HEK293 (cell line): ENCODE data around the gene RGSL1.

ENCODE experiments used
- CTCF ChIA-PET: fragments of 350-600 bp; formaldehyde crosslinking; extraction: SDS; loops from one replicate; lab custom pipeline; 2021; ENCODE audit warnings: antibody characterized with exemption; lab: Yijun Ruan, JAX
- POLR2A ChIA-PET: fragments of 300-600 bp; formaldehyde crosslinking; extraction: SDS; loops from one replicate; lab custom pipeline; 2020; ENCODE audit warnings: antibody characterized with exemption, inconsistent platforms; lab: Yijun Ruan, JAX
- H3K27ac ChIP-seq: fragments of 200-500 bp; sonication (Bioruptor generic); 2 replicates; pipeline ENCODE4 v1.5.1; 2014; ENCODE audit warnings: low read depth, low read length, control low read depth, inconsistent platforms; ENCODE audit errors: extremely low read depth
- H3K36me3 ChIP-seq, 2 experiments: fragments of 200-500 bp in 1 of 2; sonication (Bioruptor generic) in 1 of 2; 1 replicate in 1 of 2; 2 replicates in 1 of 2; pipeline ENCODE4 v1.5.1; 2014 to 2017; ENCODE audit warnings: inconsistent platforms in 2 of 2, low read length in 2 of 2; ENCODE audit not compliant: control insufficient read depth in 2 of 2, insufficient read depth in 1 of 2
- H3K4me1 ChIP-seq: fragments of 200-500 bp; sonication (Bioruptor generic); 2 replicates; pipeline ENCODE4 v1.5.1; 2014; ENCODE audit warnings: mild to moderate bottlenecking, low read length, inconsistent platforms; ENCODE audit not compliant: control insufficient read depth, insufficient read depth
- H3K4me3 ChIP-seq: 2 replicates; pipeline ENCODE4 v1.5.1; 2011; ENCODE audit warnings: low read depth, mild to moderate bottlenecking, control low read depth, low read length, moderate library complexity
- H3K9me3 ChIP-seq: fragments of 200-500 bp; sonication (Bioruptor generic); 2 replicates; pipeline ENCODE4 v1.5.1; 2014; ENCODE audit warnings: low read depth, low read length, inconsistent platforms; ENCODE audit not compliant: control insufficient read depth, insufficient read depth
- GLIS2 ChIP-seq: fragments of 450-650 bp; formaldehyde crosslinking; IDR thresholded peaks from 2 replicates; pipeline ENCODE4 v1.5.1; 2016; ENCODE audit warnings: missing biosample characterization, missing genetic modification characterization
- MZF1 ChIP-seq: fragments of 450-650 bp; formaldehyde crosslinking; IDR thresholded peaks from 2 replicates; pipeline ENCODE4 v1.5.1; 2017; ENCODE audit warnings: missing biosample characterization, missing genetic modification characterization, borderline replicate concordance
- RBAK ChIP-seq: fragments of 450-650 bp; formaldehyde crosslinking; IDR thresholded peaks from 2 replicates; pipeline ENCODE4 v1.5.1; 2016; ENCODE audit warnings: missing biosample characterization, missing genetic modification characterization
- SALL2 ChIP-seq: fragments of 450-650 bp; formaldehyde crosslinking; IDR thresholded peaks from 2 replicates; pipeline ENCODE4 v1.5.0; 2017; ENCODE audit warnings: missing biosample characterization, mild to moderate bottlenecking, missing genetic modification characterization, borderline replicate concordance
- WT1 ChIP-seq: fragments of 450-650 bp; formaldehyde crosslinking; IDR thresholded peaks from 2 replicates; pipeline ENCODE4 v1.5.1; 2016; ENCODE audit warnings: missing biosample characterization, missing genetic modification characterization
- ZNF132 ChIP-seq: fragments of 450-650 bp; formaldehyde crosslinking; IDR thresholded peaks from 2 replicates; pipeline ENCODE4 v1.5.1; 2017; ENCODE audit warnings: missing biosample characterization, missing genetic modification characterization, borderline replicate concordance
- ZNF311 ChIP-seq: fragments of 450-650 bp; formaldehyde crosslinking; IDR thresholded peaks from 2 replicates; pipeline ENCODE4 v1.5.1; 2017; ENCODE audit warnings: missing biosample characterization, missing genetic modification characterization, borderline replicate concordance
- ZNF416 ChIP-seq: fragments of 450-650 bp; formaldehyde crosslinking; IDR thresholded peaks from 2 replicates; pipeline ENCODE4 v1.5.1; 2016; ENCODE audit warnings: missing biosample characterization, missing genetic modification characterization
- ZNF544 ChIP-seq: fragments of 450-650 bp; formaldehyde crosslinking; IDR thresholded peaks from 2 replicates; pipeline ENCODE4 v1.5.0; 2017; ENCODE audit warnings: missing biosample characterization, missing genetic modification characterization
- ZNF610 ChIP-seq: fragments of 450-650 bp; formaldehyde crosslinking; IDR thresholded peaks from 2 replicates; pipeline ENCODE4 v1.5.1; 2016; ENCODE audit warnings: missing biosample characterization, missing genetic modification characterization, borderline replicate concordance
- ZNF639 ChIP-seq: fragments of 450-650 bp; formaldehyde crosslinking; IDR thresholded peaks from 2 replicates; pipeline ENCODE4 v1.5.1; 2016; ENCODE audit warnings: missing biosample characterization, missing genetic modification characterization
- ZNF677 ChIP-seq: fragments of 450-650 bp; IDR thresholded peaks from 2 replicates; pipeline ENCODE4 v1.5.0; 2018; ENCODE audit warnings: missing biosample characterization, mild to moderate bottlenecking, missing genetic modification characterization, moderate library complexity
- ZXDB ChIP-seq: fragments of 450-650 bp; formaldehyde crosslinking; IDR thresholded peaks from 2 replicates; pipeline ENCODE4 v1.5.1; 2016; ENCODE audit warnings: missing biosample characterization, missing genetic modification characterization
- TF ChIP-seq, protein P1 (sequence below): fragments of 450-650 bp; formaldehyde crosslinking; IDR thresholded peaks from 2 replicates; pipeline ENCODE4 v1.5.1; 2016; ENCODE audit warnings: missing biosample characterization, missing genetic modification characterization
- TF ChIP-seq, protein P2 (sequence below): fragments of 450-650 bp; formaldehyde crosslinking; IDR thresholded peaks from 2 replicates; pipeline ENCODE4 v1.5.1; 2016; ENCODE audit warnings: missing biosample characterization, missing genetic modification characterization
- TF ChIP-seq, protein P3 (sequence below): fragments of 450-650 bp; formaldehyde crosslinking; IDR thresholded peaks from 2 replicates; pipeline ENCODE4 v1.5.1; 2016; ENCODE audit warnings: missing biosample characterization, missing genetic modification characterization
- TF ChIP-seq, protein P4 (sequence below): fragments of 450-650 bp; formaldehyde crosslinking; IDR thresholded peaks from 2 replicates; pipeline ENCODE4 v1.5.1; 2016; ENCODE audit warnings: missing biosample characterization, missing genetic modification characterization

Gene RGSL1

DNA sequence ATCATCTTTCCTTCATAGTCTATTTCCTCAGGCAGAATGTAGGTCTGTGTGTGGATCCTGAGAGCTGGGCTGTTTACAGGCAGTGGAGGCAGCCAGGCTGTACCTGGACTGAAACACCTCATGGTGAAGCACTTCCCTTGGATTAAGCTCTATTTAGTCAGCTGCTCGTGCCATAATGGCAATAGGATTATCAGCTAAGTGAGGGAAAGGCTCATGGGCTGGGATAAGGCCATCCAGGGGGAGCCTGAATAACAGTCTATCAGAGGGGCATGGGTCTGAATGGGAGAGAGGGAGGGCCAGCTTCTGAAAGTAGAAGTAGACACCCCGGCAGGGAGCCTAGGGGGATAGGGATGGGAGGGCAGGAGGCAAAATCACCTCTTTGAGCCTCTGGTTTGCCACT is 130.8 kb downstream of the RGSL1 start (continued):
- no peak for TF ChIP-seq ZNF677
- TF ChIP-seq ZNF610 (tag by site-specific recombination) = no peak
- TF ChIP-seq ZXDB (tag by site-specific recombination) = no peak
- no peak for TF ChIP-seq MZF1 (tag by site-specific recombination)

DNA sequence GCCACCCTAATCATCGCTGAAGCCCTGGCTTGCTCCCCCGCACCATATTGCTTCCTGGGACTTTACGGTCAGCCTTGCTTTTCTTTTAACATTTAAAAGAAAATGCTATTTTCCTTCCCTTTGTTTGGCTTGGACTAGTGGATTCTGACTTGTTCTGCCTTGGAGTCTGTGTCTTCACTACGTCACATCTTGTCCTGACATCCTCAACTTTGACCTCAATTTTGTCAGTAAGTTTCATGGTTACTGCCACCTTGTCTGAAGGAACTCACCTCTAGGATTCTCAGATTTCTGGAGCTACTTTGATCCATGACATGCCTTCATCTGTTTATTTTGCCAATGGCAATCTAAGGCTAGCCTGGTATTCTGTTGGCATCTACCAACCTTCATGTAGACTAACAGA is 134.8 kb downstream of the RGSL1 start:
- H3K27ac ChIP-seq = no peak overlapping the region
- TF ChIP-seq, protein P1, sequence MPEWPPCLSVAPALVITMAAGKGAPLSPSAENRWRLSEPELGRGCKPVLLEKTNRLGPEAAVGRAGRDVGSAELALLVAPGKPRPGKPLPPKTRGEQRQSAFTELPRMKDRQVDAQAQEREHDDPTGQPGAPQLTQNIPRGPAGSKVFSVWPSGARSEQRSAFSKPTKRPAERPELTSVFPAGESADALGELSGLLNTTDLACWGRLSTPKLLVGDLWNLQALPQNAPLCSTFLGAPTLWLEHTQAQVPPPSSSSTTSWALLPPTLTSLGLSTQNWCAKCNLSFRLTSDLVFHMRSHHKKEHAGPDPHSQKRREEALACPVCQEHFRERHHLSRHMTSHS (tag by site-specific recombination) = no peak
- TF ChIP-seq, protein P2, sequence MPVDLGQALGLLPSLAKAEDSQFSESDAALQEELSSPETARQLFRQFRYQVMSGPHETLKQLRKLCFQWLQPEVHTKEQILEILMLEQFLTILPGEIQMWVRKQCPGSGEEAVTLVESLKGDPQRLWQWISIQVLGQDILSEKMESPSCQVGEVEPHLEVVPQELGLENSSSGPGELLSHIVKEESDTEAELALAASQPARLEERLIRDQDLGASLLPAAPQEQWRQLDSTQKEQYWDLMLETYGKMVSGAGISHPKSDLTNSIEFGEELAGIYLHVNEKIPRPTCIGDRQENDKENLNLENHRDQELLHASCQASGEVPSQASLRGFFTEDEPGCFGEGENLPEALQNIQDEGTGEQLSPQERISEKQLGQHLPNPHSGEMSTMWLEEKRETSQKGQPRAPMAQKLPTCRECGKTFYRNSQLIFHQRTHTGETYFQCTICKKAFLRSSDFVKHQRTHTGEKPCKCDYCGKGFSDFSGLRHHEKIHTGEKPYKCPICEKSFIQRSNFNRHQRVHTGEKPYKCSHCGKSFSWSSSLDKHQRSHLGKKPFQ (tag by site-specific recombination) = no peak
- no peak for TF ChIP-seq ZNF544 (tag by site-specific recombination)
- no peak for TF ChIP-seq ZNF639 (tag by site-specific recombination)
- TF ChIP-seq GLIS2 (tag by site-specific recombination) = no peak
- no peaks in the 10 kb centered on the region for H3K4me1 ChIP-seq
- ChIA-PET CTCF (no interaction called here), POLR2A (no interaction called here)
- no peak overlapping the region for H3K4me3 ChIP-seq
- peaks cover 0 to 20% of the 10 kb centered on the region in 2 experiments; a peak in 1 of 3 replicates for H3K36me3 ChIP-seq
- no peaks in the 10 kb centered on the region for H3K9me3 ChIP-seq

- no peaks in the 10 kb centered on the region for H3K9me3 ChIP-seq
- H3K36me3 ChIP-seq = peaks cover 0 to 9% of the 10 kb centered on the region in 2 experiments; a peak in 1 of 3 replicates
- H3K4me3 ChIP-seq = no peak overlapping the region
- ChIA-PET POLR2A (no interaction called here), CTCF (interaction anchor here (1.4 kb wide), 1 partner anchor 10 kb away, joined by 4 read pairs; no protein-coding TSS in a partner anchor)
- H3K4me1 ChIP-seq = no peaks in the 10 kb centered on the region
- no peak overlapping the region for H3K27ac ChIP-seq
- TF ChIP-seq RBAK (no peak), ZNF132 (tag by site-specific recombination) (no peak), ZNF311 (tag by site-specific recombination) (no peak), SALL2 (tag by site-specific recombination) (no peak), WT1 (tag by site-specific recombination) (no peak), ZNF416 (tag by site-specific recombination) (no peak)
- TF ChIP-seq, protein P3, sequence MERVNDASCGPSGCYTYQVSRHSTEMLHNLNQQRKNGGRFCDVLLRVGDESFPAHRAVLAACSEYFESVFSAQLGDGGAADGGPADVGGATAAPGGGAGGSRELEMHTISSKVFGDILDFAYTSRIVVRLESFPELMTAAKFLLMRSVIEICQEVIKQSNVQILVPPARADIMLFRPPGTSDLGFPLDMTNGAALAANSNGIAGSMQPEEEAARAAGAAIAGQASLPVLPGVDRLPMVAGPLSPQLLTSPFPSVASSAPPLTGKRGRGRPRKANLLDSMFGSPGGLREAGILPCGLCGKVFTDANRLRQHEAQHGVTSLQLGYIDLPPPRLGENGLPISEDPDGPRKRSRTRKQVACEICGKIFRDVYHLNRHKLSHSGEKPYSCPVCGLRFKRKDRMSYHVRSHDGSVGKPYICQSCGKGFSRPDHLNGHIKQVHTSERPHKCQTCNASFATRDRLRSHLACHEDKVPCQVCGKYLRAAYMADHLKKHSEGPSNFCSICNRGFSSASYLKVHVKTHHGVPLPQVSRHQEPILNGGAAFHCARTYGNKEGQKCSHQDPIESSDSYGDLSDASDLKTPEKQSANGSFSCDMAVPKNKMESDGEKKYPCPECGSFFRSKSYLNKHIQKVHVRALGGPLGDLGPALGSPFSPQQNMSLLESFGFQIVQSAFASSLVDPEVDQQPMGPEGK (tag by site-specific recombination) = no peak
- TF ChIP-seq, protein P4, sequence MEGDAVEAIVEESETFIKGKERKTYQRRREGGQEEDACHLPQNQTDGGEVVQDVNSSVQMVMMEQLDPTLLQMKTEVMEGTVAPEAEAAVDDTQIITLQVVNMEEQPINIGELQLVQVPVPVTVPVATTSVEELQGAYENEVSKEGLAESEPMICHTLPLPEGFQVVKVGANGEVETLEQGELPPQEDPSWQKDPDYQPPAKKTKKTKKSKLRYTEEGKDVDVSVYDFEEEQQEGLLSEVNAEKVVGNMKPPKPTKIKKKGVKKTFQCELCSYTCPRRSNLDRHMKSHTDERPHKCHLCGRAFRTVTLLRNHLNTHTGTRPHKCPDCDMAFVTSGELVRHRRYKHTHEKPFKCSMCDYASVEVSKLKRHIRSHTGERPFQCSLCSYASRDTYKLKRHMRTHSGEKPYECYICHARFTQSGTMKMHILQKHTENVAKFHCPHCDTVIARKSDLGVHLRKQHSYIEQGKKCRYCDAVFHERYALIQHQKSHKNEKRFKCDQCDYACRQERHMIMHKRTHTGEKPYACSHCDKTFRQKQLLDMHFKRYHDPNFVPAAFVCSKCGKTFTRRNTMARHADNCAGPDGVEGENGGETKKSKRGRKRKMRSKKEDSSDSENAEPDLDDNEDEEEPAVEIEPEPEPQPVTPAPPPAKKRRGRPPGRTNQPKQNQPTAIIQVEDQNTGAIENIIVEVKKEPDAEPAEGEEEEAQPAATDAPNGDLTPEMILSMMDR (tag by site-specific recombination) = no peak
Measured at GRCh38 chr1:182586380-182586779, 136.4 kb downstream of the RGSL1 start.
